ENCODE measurements around the gene RPS6KA2.

RPS6KA2 gene

GRCh38 chr6:166605752-166606151 is 21.3 kb downstream of the RPS6KA2 start:
- no peak for TF ChIP-seq CTCF (IDR thresholded peaks at IDR 0.05)

- no peak for TF ChIP-seq CTCF (IDR thresholded peaks at IDR 0.05)
Observed at GRCh38 chr6:166604911-166605310, 22.1 kb downstream of the RPS6KA2 start.

GRCh38 chr6:166604328-166604727 is 22.7 kb downstream of the RPS6KA2 start:
- TF ChIP-seq CTCF (IDR thresholded peaks at IDR 0.05), result no peak

GRCh38 chr6:166603043-166603690 is 23.9 kb downstream of the RPS6KA2 start:
- TF ChIP-seq CTCF (IDR thresholded peaks at IDR 0.05), result no peak

- no peak for TF ChIP-seq CTCF (IDR thresholded peaks at IDR 0.05)
Observed at GRCh38 chr6:166601956-166602355, 25.1 kb downstream of the RPS6KA2 start.

- no peak for TF ChIP-seq CTCF (IDR thresholded peaks at IDR 0.05)
Observed at GRCh38 chr6:166600931-166601330, 26.1 kb downstream of the RPS6KA2 start.

- no peak for TF ChIP-seq CTCF (IDR thresholded peaks at IDR 0.05)
Observed at GRCh38 chr6:166599205-166599604, 27.8 kb downstream of the RPS6KA2 start.

All from LNCAP (cell line).